ENCODE results near the gene RPL18.

The RPL18 gene

GRCh38 chr19:48606463-48607358, 12.3 kb downstream of the RPL18 start, which contains the start of gene SPACA4:
TSS of gene SPACA4 (plus strand) at chr19:48606742. CDS start at chr19:48606979, 237 bp downstream.
- H3K27me3 ChIP-seq (replicated peaks; ENCODE audit: control insufficient read depth, insufficient read depth, low read length): peaks cover 4% of the 10 kb centered on the region
- no peaks in the 10 kb centered on the region for H3K9me3 ChIP-seq (ENCODE audit: control insufficient read depth, low read length)
- no peak within 1 kb of the TSS for H3K4me3 ChIP-seq (ENCODE audit: low read length)
- H3K36me3 ChIP-seq (ENCODE audit: control insufficient read depth, insufficient read depth, low read length, severe bottlenecking): no peaks in the 10 kb centered on the region
- no peaks in the 10 kb centered on the region for H3K4me1 ChIP-seq (ENCODE audit: control insufficient read depth, insufficient read depth, low read length)
- H3K9ac ChIP-seq (ENCODE audit: low read length): no peak within 1 kb of the TSS
- DNase-seq (ENCODE audit: low read depth): no peak

- DNase-seq (ENCODE audit: low read depth): no peak
- peaks cover 9% of the 10 kb centered on the region for H3K27me3 ChIP-seq (replicated peaks; ENCODE audit: control insufficient read depth, insufficient read depth, low read length)
- no peaks in the 10 kb centered on the region for H3K4me1 ChIP-seq (ENCODE audit: control insufficient read depth, insufficient read depth, low read length)
- H3K4me3 ChIP-seq (ENCODE audit: low read length): no peak overlapping the region
- no peaks in the 10 kb centered on the region for H3K36me3 ChIP-seq (ENCODE audit: control insufficient read depth, insufficient read depth, low read length, severe bottlenecking)
- no peak overlapping the region for H3K9ac ChIP-seq (ENCODE audit: low read length)
- H3K9me3 ChIP-seq (ENCODE audit: control insufficient read depth, low read length): no peaks in the 10 kb centered on the region
Measured at GRCh38 chr19:48603850-48604249, 15.1 kb downstream of the RPL18 start.

GRCh38 chr19:48603449-48603848, 15.5 kb downstream of the RPL18 start:
- DNase-seq (ENCODE audit: low read depth): no peak
- Histone ChIP-seq H3K4me3 (ENCODE audit: low read length) (no peak overlapping the region), H3K9ac (ENCODE audit: low read length) (no peak overlapping the region), H3K9me3 (ENCODE audit: control insufficient read depth, low read length) (no peaks in the 10 kb centered on the region), H3K27me3 (replicated peaks; ENCODE audit: control insufficient read depth, insufficient read depth, low read length) (peaks cover 13% of the 10 kb centered on the region), H3K4me1 (ENCODE audit: control insufficient read depth, insufficient read depth, low read length) (no peaks in the 10 kb centered on the region), H3K36me3 (ENCODE audit: control insufficient read depth, insufficient read depth, low read length, severe bottlenecking) (no peaks in the 10 kb centered on the region)

DNA sequence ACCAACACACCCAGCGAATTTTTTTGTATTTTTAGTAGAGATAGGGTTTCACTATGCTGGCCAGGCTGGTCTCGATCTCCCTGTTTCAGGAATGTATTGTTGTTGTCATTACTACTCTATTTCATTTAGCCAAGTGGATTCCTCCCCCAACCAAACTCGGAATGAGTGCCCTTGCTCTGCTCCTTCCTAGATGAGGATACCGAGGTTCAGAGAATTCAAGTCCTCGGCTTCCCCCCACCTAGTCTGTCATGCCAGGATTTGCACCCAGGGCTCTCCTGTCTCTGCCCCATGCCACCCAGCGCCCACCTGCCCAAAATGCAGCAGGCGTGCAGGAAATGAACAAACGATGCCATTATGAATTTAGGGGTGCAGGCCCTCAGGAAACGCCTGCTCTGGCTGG, 16.0 kb downstream of the RPL18 start:
- Histone ChIP-seq H3K27me3 (replicated peaks; ENCODE audit: control insufficient read depth, insufficient read depth, low read length) (peaks cover 14% of the 10 kb centered on the region), H3K4me3 (ENCODE audit: low read length) (no peak overlapping the region), H3K9ac (ENCODE audit: low read length) (no peak overlapping the region), H3K36me3 (ENCODE audit: control insufficient read depth, insufficient read depth, low read length, severe bottlenecking) (no peaks in the 10 kb centered on the region), H3K9me3 (ENCODE audit: control insufficient read depth, low read length) (no peaks in the 10 kb centered on the region), H3K4me1 (ENCODE audit: control insufficient read depth, insufficient read depth, low read length) (no peaks in the 10 kb centered on the region)
- no peak for DNase-seq (ENCODE audit: low read depth)

- Histone ChIP-seq H3K4me3 (ENCODE audit: low read length) (no peak overlapping the region), H3K4me1 (ENCODE audit: control insufficient read depth, insufficient read depth, low read length) (no peaks in the 10 kb centered on the region), H3K9me3 (ENCODE audit: control insufficient read depth, low read length) (no peaks in the 10 kb centered on the region), H3K27me3 (replicated peaks; ENCODE audit: control insufficient read depth, insufficient read depth, low read length) (peaks cover 22% of the 10 kb centered on the region), H3K9ac (ENCODE audit: low read length) (no peak overlapping the region), H3K36me3 (ENCODE audit: control insufficient read depth, insufficient read depth, low read length, severe bottlenecking) (no peaks in the 10 kb centered on the region)
- no peak for DNase-seq (ENCODE audit: low read depth)
Measured at GRCh38 chr19:48600679-48601417, 18.1 kb downstream of the RPL18 start.

GRCh38 chr19:48598996-48599700, 19.8 kb downstream of the RPL18 start:
- Histone ChIP-seq H3K27me3 (replicated peaks; ENCODE audit: control insufficient read depth, insufficient read depth, low read length) (peaks cover 22% of the 10 kb centered on the region), H3K9ac (ENCODE audit: low read length) (no peak overlapping the region), H3K4me1 (ENCODE audit: control insufficient read depth, insufficient read depth, low read length) (no peaks in the 10 kb centered on the region), H3K9me3 (ENCODE audit: control insufficient read depth, low read length) (no peaks in the 10 kb centered on the region), H3K36me3 (ENCODE audit: control insufficient read depth, insufficient read depth, low read length, severe bottlenecking) (no peaks in the 10 kb centered on the region), H3K4me3 (ENCODE audit: low read length) (no peak overlapping the region)
- DNase-seq (ENCODE audit: low read depth): no peak

DNA sequence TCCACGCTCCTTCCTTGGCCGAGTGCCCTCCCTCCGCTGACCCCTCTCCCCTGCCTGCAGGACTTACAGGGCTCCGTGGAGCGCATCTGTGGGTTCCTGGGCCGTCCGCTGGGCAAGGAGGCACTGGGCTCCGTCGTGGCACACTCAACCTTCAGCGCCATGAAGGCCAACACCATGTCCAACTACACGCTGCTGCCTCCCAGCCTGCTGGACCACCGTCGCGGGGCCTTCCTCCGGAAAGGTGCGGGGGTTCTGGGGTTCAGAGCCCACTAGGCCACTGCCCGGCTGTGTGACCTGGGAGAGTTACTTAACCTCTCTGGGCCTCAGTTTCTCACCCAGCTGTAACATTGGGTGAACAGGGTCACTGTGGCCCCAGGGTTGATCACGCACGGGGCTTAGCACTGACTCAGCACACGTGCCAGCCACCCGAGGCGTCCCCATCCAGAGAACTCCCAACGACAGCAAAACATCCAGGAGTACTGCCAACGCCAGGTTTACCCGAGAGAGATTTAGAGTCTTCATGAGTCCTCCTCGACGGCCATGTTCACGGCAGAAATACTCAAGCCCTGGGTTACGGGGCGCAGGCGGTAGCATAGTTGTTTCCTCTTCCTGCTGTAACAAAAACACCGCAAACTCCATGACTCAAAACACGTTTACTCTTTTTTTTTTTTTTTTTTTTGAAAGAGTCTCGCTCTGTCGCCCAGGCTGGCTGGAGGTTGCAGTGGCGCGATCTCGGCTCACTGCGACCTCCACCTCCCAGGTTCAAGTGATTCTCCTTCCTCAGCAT, 22.1 kb downstream of the RPL18 start:
- peaks cover 18% of the 10 kb centered on the region for H3K27me3 ChIP-seq (replicated peaks; ENCODE audit: control insufficient read depth, insufficient read depth, low read length)
- no peaks in the 10 kb centered on the region for H3K4me1 ChIP-seq (ENCODE audit: control insufficient read depth, insufficient read depth, low read length)
- H3K9me3 ChIP-seq (ENCODE audit: control insufficient read depth, low read length): no peaks in the 10 kb centered on the region

GRCh38 chr19:48596237-48596636, 22.7 kb downstream of the RPL18 start:
- Histone ChIP-seq H3K36me3 (ENCODE audit: control insufficient read depth, insufficient read depth, low read length, severe bottlenecking) (no peaks in the 10 kb centered on the region), H3K9ac (ENCODE audit: low read length) (no peak overlapping the region), H3K4me1 (ENCODE audit: control insufficient read depth, insufficient read depth, low read length) (no peaks in the 10 kb centered on the region), H3K27me3 (replicated peaks; ENCODE audit: control insufficient read depth, insufficient read depth, low read length) (peaks cover 18% of the 10 kb centered on the region), H3K4me3 (ENCODE audit: low read length) (no peak overlapping the region), H3K9me3 (ENCODE audit: control insufficient read depth, low read length) (no peaks in the 10 kb centered on the region)
- no peak for DNase-seq (ENCODE audit: low read depth)

More for the DNA sequence above, 22.1 kb downstream of the RPL18 start:
- Histone ChIP-seq H3K36me3 (ENCODE audit: control insufficient read depth, insufficient read depth, low read length, severe bottlenecking) (no peaks in the 10 kb centered on the region), H3K4me3 (ENCODE audit: low read length) (no peak overlapping the region), H3K9ac (ENCODE audit: low read length) (no peak overlapping the region)
- no peak for DNase-seq (ENCODE audit: low read depth)

DNA sequence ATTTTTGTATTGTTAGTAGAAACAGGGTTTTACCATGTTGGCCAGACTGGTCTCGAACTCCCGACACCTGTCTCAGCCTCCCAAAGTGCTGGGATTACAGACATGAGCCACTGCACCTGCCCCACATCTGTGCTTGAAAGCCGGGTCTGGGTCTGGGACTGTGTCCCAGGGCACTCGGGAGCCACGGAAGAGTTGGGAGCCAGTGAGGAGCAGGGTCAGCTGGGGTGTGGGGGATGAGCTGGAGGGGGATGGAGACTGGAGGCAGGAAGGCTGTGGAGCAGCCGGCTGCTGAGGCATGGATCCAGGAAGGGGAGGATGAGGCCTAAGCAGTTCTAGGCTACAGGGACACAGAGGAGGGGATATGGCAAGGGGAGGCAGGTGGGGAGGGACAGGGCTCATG, 23.1 kb downstream of the RPL18 start:
- Histone ChIP-seq H3K36me3 (ENCODE audit: control insufficient read depth, insufficient read depth, low read length, severe bottlenecking) (no peaks in the 10 kb centered on the region), H3K9ac (ENCODE audit: low read length) (no peak overlapping the region), H3K9me3 (ENCODE audit: control insufficient read depth, low read length) (no peaks in the 10 kb centered on the region), H3K4me3 (ENCODE audit: low read length) (no peak overlapping the region), H3K27me3 (replicated peaks; ENCODE audit: control insufficient read depth, insufficient read depth, low read length) (peaks cover 18% of the 10 kb centered on the region), H3K4me1 (ENCODE audit: control insufficient read depth, insufficient read depth, low read length) (no peaks in the 10 kb centered on the region)
- no peak for DNase-seq (ENCODE audit: low read depth)

DNA sequence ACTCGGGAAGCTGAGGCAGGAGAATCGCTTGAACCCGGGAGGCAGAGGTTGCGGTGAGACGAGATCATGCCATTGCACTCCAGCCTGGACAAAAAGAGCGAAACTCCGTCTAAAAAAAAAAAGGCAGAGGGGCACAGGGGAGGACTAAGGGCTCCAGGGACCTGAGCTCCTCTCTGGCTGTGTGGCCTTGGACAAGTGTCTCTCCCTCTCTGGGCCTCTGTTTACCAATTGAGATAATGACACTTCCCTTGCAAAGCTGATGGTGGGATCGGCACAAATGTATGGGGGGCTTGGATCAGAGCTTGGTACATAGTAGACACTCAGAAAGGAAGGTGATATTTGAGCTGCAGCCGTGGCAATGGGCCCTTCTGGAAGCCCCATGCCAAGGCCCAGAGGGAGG, 23.8 kb downstream of the RPL18 start:
- Histone ChIP-seq H3K9ac (ENCODE audit: low read length) (no peak overlapping the region), H3K9me3 (ENCODE audit: control insufficient read depth, low read length) (no peaks in the 10 kb centered on the region), H3K4me3 (ENCODE audit: low read length) (no peak overlapping the region), H3K4me1 (ENCODE audit: control insufficient read depth, insufficient read depth, low read length) (no peaks in the 10 kb centered on the region), H3K36me3 (ENCODE audit: control insufficient read depth, insufficient read depth, low read length, severe bottlenecking) (no peaks in the 10 kb centered on the region), H3K27me3 (replicated peaks; ENCODE audit: control insufficient read depth, insufficient read depth, low read length) (peaks cover 18% of the 10 kb centered on the region)
- no peak for DNase-seq (ENCODE audit: low read depth)

Data from adipocyte (in vitro differentiated cells).